LoVo (cell line): ENCODE measurements around the gene TSNAXIP1.
A peak's percentile ranks its signal among the peaks of the same experiment; 100 is the strongest.

ENCODE experiments used
- DNase-seq: peaks from one replicate; pipeline ENCODE4 v3.0.0-alpha.2; 2016; ENCODE audit warnings: low spot score

The TSNAXIP1 gene

DNA sequence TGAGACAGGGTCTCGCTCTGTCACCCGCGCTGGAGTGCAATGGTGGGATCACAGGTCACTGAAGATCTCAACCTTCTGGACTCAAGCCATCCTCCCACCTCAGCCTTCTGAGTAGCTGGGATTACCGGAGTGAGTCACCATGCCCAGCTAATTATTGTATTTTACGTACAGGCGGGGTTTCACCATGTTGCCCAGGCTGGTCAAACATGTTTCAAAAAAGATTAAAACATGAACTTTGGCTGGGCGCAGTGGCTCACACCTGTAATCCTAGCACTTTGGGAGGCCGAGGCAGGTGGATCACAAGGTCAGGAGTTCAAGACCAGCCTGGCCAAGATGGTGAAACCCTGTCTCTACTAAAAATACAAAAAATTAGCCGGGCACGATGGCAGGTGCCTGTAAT, 30.5 kb downstream of the TSNAXIP1 start:
- DNase-seq = peak; percentile 18

DNA sequence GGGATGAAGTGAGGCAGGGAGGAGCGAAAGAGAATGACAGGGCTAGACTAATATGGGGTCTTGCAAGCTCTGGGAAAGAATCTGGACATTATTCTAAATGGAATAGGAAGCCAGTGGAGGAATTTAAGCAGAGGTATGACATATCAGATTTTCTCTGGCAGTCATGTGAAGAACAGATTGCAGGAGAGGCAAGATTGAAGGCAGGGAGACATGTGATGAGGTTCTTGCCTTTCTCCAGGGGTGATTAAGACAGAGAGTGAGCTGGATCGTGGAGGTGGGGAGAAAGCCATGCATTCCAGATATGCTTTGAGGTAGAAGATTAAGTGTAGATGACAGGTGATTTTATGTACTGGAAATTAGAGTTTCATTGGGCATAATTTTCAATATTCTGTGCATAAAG, 31.1 kb downstream of the TSNAXIP1 start:
- DNase-seq = no peak

DNA sequence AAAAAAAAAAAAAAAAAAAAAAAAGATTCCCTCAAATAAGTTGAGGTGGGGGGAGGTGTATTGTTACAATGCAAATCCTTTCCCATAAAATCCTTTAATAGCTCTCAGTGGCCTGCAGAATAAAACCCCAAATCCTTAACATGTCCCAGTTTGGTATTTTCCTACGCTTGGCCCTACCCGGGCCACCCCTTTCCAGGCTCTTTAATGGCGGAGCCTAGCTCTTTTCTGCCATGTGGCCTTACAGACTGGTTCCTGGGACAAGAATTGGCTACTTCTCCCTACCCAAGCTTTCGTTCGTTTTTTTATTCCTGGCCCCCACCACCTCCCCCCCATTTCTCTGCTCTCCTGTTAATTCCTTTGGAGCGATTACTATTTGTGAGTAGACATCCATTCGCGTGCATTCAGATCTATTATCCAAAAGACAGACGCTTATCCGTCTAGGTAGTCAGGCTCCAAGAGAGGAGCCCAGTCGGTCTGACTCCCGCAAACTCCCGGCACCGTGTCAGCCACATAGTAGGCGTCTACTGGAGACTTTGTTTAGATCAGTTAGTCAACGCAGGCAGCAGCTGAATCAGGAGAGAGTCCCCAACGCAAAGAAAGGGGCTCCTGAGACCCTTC, 34.6 kb downstream of the TSNAXIP1 start:
- DNase-seq = no peak

DNA sequence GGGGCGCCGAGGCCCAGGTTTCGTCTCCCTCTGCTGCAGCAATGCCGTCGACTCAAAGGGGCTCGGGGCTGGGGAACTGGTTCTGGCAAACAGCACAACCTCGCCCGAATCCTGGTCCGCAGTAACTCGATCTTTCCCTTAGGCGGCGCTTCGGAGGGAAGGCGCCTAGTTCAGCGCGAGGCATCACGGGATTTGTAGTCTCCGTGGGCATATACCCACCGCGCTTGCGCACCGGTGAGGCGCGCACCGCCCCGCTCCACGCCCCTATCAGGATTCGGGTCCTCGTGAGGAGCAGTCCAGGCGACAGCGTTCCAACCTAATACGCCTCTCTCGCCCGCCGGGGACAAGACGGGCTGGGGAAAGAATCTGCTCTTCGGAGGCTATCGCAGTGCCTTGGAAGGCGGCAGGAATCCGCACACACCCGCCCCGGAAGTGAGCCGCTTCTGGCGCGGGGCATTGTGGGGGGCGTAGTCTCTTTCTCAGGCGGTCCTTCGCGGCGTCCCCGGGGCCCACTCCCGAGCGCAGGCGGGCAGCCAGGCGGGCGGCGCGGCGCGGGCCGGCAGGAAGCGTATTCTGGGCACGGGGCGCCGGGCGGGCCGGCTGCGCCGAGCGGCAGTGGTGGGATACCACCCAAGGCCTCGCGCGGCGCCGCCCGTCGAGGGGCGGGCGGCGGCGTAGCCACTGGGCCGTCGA, 35.3 kb downstream of the TSNAXIP1 start, which contains the start of gene THAP11:
Gene THAP11, plus strand, starts transcription at position 505 of the 693 bp plus-strand sequence. CDS start 235 bp downstream, outside the sequence.
- DNase-seq = peak; percentile 97

DNA sequence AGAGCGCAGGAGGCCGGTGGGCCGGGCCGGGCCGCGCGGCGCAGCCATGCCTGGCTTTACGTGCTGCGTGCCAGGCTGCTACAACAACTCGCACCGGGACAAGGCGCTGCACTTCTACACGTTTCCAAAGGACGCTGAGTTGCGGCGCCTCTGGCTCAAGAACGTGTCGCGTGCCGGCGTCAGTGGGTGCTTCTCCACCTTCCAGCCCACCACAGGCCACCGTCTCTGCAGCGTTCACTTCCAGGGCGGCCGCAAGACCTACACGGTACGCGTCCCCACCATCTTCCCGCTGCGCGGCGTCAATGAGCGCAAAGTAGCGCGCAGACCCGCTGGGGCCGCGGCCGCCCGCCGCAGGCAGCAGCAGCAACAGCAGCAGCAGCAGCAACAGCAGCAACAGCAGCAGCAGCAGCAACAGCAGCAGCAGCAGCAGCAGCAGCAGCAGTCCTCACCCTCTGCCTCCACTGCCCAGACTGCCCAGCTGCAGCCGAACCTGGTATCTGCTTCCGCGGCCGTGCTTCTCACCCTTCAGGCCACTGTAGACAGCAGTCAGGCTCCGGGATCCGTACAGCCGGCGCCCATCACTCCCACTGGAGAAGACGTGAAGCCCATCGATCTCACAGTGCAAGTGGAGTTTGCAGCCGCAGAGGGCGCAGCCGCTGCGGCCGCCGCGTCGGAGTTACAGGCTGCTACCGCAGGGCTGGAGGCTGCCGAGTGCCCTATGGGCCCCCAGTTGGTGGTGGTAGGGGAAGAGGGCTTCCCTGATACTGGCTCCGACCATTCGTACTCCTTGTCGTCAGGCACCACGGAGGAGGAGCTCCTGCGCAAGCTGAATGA, 36.0 kb downstream of the TSNAXIP1 start:
- no peak for DNase-seq

DNA sequence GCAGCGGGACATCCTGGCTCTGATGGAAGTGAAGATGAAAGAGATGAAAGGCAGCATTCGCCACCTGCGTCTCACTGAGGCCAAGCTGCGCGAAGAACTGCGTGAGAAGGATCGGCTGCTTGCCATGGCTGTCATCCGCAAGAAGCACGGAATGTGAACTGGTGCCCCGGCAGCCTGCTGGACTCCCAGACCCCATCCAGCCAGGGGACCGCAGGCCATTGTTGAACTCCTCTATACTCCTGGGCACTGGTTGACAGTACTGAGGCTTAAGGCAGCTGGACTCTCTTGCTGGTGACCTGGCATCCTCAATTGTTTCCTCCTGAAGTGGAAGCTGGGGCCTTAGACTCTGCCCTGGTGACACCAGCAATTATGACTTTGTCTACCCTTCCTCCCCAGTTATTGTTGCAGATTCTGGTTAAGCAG, 36.7 kb downstream of the TSNAXIP1 start:
- no peak for DNase-seq

DNA sequence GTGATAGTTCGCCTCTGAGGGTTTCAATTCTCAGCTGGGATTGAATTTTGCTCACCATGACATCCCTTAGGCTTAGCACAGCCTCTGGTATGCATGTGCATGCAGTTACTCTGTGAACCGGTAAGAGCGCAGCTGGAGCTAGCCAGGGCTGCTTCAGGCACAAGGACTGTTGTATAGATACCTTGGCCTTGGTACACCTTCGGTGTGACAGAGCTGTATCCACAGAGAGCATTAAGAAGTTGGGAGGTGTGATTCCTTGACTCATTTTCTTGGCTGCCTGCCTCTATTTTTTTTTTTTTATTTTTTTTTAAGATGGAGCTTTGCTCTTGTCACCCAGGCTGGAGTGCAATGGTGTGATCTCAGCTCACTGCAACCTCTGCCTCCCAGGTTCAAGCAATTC, 37.8 kb downstream of the TSNAXIP1 start:
- DNase-seq = no peak

DNA sequence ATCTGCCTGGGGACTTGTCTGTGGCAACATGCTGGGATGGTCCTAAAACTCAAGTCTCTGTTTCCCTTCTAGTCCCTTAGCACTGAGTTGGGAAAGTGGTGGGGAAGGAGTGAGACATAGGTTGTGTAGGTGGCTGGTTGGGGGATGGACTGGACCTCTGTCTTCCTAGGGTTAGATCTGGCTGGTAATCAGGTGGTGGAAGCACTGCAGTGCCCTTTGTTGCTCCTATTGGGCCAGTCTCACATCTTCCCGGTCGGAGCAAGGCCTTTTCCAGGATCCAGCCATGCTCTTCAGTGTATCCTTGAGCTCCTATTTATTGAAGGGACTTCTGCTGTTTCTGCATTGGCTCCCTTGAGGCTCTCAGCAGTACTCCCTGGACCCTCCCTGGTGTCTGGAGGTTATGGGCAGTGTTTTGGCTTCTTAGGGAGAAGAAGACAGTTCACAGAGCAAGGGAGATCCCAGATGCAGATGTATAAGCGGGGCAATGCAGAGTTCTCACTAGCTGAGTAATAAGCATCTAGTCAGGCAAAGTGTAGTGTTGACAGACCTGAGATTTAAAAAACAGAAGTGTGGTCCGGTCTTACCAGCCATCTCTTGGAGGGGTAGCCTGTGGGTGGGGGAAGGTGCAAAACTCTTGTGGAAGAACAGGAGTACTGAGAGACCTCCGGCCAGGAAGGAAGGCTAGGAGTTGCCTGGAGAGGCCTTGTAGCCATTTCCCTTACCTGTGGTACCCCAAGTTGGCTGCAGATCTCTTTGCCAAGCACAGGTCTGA, 38.8 kb downstream of the TSNAXIP1 start:
- DNase-seq = no peak

DNA sequence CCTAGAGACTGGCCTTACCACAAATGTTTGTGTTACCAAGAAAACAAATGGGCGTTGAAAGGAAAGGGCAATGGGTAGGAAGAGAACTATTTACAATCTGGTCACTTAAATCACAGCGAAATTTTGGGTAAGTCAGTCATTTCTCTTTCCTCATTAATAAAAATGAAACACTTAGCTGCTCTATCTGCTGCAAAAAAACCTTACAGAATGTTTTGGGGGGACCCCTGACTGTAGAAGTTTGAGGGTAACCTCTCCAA, 39.3 kb downstream of the TSNAXIP1 start:
- DNase-seq = no peak

DNA sequence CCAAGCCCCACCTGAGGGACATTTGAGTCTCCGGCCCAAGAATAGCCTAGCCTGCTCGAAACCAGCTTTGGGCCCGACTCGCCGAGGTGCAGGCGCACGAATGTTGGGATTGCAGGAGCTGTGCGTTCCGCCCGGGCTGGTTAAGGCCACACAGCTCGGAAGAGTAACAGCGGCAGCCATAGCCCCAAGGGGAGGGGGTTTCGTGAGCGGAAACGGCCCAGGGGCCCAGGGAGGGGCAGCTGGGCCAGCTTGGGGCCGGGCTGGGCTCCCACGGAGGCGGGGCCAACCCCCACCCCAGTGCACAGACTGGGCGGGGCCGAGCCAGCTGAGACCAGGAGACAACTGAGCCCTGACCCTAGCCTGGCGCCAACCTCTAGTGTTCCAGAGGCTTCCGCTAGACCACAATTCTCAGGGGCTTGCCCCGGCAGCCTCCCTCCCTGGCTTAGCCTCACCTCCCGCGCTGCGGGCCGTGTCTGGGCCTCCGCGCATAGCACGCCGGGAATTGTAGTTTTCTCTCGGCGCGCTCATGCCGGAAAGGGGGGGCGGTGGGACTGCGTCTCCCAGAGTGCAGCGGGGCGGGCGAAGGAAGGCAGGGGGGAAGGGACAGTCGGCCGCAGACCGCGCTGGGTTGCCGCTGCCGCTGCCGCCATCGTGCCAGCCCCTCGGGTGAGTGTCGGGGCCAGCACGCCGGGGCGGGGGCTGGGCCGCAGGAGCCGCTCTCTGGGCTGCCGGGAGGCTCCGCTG, 39.8 kb downstream of the TSNAXIP1 start, which contains the start of gene NUTF2:
Gene NUTF2, plus strand, starts transcription at position 614 of the 744 bp plus-strand sequence. CDS start 18,198 bp downstream, outside the sequence.
- peak; percentile 95 for DNase-seq

DNA sequence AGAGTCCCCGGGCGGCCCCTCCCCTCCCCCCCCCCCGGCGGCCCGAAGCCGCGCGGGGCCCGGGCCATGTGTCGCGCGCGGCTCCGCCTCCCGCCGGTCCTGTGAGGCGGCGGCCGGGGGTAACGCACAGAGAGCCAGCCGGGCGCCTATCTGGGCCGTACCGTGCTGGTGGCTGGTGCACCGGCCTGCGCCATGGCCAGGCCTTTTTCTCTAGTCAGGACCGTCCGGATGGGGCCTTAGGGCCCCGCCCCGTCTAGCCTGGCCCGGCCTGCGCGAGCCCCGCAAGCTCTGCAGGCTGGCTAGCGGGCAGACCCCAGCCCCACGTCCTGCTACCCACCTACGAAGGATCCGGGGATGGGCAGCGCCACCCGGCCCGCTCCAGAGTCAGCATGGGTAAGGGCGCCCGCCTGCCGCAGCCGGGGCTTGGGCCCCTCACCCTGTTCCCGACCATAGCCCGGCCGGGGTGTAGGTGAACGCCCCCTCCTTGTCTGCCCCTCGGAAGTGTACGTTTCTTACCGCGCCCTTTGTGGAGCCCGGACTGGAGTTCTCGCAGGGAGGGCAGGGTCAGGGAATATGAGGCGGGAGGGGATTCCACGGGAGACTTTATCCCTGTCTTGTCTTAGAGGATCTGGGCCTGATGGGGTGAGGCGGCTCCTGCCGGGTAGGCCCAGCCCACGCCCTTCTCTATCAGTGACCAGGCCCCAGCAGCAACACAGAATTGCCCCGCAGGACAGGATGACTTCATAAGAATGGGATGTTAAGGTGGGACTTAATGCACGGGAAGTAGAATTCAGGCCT, 40.6 kb downstream of the TSNAXIP1 start, which contains the start of gene CENPT:
Gene CENPT, minus strand, starts transcription at position 630 of the 798 bp plus-strand sequence. CDS start 13,834 bp downstream, outside the sequence.
- DNase-seq = peak; percentile 69

DNA sequence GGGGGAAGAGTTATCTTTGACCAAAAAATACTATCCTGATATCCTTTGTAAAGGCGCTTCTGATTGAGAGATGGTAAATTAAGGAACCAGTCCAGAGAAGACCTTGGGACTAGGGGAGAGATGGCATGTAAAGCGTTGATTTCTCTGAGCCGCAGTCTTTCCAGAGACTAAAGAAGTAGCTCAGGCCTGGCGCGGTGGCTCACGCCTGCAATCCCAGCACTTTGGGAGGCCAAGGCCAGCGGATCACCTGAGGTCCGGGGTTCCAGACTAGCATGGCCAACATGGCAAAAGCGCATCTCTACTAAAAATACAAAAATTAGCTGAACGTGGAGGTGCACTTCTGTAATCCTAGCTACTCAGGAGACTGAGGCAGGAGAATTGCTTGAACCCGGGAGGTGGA, 41.4 kb downstream of the TSNAXIP1 start:
- DNase-seq = no peak

DNA sequence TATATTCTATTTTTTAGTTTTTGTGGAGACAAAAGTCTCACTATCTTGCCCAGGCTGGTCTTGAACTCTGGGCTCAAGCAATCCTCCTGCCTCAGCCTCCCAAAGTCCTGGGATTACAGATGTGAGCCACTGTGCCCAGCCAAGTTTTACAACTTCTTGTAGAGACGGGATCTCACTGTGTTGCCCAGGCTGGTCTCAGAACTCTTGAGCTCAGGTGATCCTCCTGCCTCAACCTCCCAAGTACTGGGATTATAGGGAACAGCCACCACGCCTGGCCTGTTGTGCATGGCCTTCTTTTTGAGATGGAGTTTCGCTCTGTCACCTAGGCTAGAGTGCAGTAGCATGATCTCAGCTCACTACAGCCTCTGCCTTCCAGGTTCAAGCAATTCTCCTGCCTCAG, 47.0 kb downstream of the TSNAXIP1 start:
- DNase-seq = no peak

DNA sequence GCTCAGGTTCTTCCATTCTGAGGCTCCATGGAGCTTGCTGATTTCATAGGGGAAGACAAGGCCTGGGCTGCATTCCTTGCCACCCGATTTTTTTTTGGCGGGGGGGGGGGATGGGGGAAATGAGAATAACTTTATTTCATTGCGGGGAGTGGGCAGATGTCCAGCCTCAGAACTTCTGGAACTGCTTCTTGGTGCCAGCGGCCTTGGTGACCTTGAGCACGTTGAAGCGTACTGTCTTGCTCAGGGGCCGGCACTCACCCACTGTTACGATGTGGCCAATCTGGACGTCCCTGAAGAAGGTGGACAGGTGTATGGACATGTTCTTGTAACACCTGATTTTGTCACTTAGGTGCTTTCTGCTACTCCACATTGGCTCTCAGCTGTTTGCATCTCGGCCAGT, 49.1 kb downstream of the TSNAXIP1 start:
- DNase-seq = no peak

DNA sequence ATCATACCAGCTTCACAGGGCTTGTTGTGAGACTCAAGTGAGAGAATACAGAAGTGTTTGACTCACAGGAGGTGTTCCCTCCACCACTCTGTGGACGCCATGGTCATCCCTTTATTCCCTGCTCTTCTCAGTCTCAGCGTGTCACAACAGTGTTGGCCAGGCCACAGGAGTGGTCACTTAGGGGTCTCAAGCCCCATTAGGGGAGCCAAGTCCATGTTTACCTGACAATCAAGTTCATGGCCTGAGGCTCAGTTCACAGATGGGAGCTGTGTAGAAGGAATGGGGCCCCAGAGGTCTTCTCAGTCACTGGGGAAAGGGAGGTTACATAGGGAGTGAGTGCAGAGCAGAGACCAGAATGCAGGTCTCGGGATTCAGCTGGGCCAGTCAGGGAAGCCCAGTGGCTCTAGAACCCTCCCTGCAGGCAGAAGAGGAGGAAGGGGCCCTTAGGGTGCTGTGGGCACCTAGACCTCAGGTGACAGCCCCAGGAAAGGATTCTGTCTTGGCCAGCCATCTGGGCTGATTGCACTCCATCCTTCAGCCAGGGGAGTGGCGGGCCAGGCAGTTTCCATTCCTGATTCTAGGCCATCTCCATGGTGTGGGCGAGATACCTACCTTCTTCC, 50.3 kb downstream of the TSNAXIP1 start:
- DNase-seq = no peak

DNA sequence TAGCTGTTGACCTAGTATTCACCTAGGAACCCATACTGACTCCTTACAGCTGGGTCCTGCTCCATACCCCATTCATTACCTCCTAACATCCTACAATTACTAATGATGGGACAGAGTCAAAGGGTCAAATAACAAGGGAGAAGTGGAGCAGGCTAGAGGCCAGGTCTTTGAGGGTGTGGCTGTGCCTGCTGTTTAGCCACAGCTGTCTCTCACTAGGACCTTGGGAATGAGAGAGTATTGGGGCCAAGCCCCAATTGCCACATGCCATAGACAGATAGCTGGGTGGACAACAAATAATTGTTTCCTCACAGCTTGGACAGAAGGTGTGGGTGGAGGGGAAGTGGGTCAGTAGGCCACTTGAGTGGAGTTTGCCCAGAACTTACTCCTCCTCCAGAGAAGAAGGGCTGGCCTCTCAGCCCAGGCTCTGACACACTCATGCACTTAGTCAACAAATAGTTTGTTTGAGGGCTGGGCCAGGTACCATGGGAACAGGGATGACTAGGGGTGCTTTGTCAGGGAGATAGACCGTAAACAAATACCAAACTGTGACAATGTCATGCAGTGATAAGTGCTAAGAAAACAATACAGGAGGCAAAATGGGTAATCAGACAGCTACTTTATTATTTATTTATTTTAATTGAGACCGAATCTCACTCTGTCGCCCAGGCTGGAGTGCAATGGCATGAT, 51.0 kb downstream of the TSNAXIP1 start:
- DNase-seq = peak; percentile 85

DNA sequence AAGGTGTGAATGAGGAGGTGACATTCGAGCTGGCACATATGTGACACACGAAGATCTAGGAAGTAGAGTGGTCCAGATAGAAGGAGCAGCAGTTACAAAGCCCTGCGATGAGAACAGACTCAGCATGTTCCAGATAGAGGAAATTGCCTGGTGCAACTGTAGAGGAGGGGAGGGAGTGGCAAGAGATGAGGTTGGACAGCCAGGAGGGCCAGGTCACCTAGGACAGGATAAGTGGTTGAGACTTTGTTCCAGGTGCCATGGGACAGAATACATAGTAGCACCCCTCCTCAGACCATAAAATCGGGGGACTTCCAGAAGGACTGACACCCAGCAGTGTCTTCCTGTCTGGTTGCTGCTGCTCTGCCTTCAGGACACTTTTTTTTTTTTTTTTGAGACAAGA, 51.8 kb downstream of the TSNAXIP1 start:
- DNase-seq = no peak

DNA sequence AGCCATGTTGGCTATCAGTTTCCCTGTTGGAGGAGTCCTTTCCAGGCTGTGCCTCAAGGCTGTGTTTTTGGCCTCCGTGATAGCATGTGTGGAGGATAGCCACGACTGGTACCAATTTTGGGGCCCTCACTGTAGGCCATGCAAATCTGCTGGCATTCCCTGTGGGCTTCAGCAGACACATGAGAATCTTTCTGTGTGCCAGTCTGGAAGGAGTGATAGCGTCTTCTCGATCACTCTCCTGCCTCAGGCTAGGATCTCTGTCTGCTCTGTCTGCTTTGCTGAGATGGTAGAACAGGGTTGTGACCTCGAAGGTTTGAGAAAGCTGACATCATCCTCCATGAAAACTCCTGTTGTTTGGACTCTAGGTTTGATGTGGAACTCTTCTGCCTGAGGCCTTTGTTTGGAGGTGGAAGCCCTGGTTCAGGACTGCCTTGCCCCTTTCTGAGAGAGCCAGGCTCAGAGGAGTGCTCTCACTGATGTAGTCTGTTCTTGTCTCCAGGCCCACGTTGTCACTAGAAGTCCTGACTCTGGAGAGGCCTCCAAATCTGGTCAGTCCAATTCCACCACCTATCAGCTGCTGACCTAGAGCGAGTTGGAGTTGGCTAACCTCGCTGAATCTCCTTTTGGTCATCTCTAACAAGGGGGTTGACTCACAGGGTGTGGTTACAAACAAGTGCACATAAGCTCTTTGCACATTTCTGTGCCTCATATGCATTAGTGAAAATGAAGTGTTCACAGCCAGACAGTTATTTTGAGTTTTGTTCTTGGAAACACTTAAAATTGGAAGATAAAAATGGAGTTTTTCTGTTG, 54.1 kb downstream of the TSNAXIP1 start:
- DNase-seq = no peak

DNA sequence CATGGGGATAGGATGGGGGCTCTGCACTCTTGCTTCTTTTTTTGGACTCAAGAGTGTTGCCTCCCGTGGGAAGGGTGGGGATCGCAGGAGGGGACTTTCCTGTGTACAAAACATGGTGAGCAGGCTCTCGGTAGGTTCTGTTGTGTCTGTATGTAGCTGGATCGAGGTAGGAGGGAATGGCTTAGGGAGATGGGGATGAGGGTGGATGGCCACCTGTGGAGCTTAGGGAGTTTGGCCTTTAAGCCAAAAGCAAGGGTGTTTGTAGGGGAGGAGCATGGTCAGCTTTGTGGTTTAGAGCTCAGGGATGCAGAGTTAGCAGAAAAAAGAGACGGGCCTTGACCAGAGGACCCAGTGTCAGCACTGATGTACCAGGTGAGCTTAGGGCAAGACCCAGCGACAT, 55.2 kb downstream of the TSNAXIP1 start:
- no peak for DNase-seq
